ENCODE results near the gene FAM216A.

Gene FAM216A

DNA sequence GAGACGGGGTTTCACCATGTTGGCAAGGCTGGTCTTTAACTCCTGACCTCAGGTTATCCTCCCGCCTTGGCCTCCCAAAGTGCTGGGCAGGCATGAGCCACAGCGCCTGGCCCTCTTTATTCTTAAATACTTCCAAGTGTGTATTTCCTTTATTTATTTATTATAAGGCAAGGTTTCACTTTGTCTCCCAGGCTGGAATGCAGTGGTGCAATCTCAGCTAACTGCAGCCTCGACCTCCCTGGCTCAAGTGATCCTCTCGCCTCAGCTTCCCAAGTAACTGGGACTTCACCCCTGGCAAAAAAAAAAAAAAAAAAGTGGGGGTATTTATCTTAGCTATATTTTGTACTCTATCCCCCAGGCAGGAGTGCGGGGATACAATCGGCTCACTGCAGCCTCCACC lies 6.8 kb downstream of the FAM216A start:
- no peaks in the 10 kb centered on the region for H3K9me3 ChIP-seq (ENCODE audit: control insufficient read depth, insufficient read depth, low read length)
- H3K79me2 ChIP-seq (ENCODE audit: control insufficient read depth, low read length), result peaks cover 44% of the 10 kb centered on the region
- no peaks in the 10 kb centered on the region for H4K20me1 ChIP-seq (ENCODE audit: control insufficient read depth, insufficient read depth, low read depth, low read length)
- TF ChIP-seq EZH2phosphoT487 (IDR thresholded peaks at IDR 0.05; ENCODE audit: borderline replicate concordance, low read length), result no peak
- TF ChIP-seq, protein P1, sequence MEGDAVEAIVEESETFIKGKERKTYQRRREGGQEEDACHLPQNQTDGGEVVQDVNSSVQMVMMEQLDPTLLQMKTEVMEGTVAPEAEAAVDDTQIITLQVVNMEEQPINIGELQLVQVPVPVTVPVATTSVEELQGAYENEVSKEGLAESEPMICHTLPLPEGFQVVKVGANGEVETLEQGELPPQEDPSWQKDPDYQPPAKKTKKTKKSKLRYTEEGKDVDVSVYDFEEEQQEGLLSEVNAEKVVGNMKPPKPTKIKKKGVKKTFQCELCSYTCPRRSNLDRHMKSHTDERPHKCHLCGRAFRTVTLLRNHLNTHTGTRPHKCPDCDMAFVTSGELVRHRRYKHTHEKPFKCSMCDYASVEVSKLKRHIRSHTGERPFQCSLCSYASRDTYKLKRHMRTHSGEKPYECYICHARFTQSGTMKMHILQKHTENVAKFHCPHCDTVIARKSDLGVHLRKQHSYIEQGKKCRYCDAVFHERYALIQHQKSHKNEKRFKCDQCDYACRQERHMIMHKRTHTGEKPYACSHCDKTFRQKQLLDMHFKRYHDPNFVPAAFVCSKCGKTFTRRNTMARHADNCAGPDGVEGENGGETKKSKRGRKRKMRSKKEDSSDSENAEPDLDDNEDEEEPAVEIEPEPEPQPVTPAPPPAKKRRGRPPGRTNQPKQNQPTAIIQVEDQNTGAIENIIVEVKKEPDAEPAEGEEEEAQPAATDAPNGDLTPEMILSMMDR (IDR thresholded peaks at IDR 0.05; ENCODE audit: low read depth, low read length, poor library complexity, severe bottlenecking), result no peak
- no peak overlapping the region for H3K4me3 ChIP-seq (ENCODE audit: low read length)
- H3K27ac ChIP-seq (ENCODE audit: low read depth, low read length), result no peak overlapping the region
- no peaks in the 10 kb centered on the region for H3K9me2 ChIP-seq (replicated peaks; ENCODE audit: control insufficient read depth, low read length)
- H3F3A ChIP-seq (ENCODE audit: control insufficient read depth, insufficient read depth), result 0 out of 2 replicates have a peak, but pooled peaks cover 2% of the 10 kb centered on the region
- peaks cover 12% of the 10 kb centered on the region for H3K4me1 ChIP-seq (ENCODE audit: control insufficient read depth, low read length)
- H3K27me3 ChIP-seq (ENCODE audit: control insufficient read depth, low read length), result no peaks in the 10 kb centered on the region
- no peak overlapping the region for H3K4me2 ChIP-seq (ENCODE audit: low read length)
- peaks cover 47% of the 10 kb centered on the region for H3K36me3 ChIP-seq (ENCODE audit: control insufficient read depth, low read length)

DNA sequence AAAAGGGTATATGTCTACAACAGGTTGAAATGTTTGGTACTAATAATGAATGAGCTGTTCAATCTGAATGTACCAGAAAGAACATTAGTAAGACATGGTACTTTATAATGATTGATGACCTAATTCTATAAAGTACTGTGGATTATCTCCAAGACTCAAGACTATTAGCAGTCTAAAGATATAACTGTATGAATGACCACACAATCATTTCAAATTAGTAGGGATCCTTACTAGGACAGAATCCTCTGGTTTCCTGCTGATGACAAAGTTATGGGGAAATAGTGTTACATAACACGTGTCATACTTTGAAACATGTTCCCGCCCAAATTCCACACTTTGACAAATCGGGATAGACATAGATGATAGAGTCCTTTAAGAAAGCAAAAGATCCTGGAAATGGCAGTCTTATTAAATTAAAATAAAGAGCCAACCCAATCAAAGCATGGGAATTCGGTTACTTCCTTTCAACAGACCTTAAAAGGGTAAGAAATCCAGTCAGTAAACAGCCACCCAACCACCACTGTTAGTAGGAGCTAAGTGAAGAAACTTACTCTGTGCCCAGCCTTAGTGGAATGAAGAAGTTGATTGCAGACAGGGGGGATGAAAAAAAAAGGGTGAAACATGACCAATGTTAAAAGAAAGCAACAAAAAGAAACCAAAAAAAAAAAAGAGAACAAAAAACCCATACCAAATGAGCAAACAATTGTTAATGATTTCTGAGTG lies 30.5 kb downstream of the FAM216A start:
- TF ChIP-seq EZH2phosphoT487 (IDR thresholded peaks at IDR 0.05; ENCODE audit: borderline replicate concordance, low read length), result no peak
- TF ChIP-seq, protein P1 (IDR thresholded peaks at IDR 0.05; ENCODE audit: low read depth, low read length, poor library complexity, severe bottlenecking), result no peak
- peak overlapping the region; percentile 52 for H3K4me2 ChIP-seq (ENCODE audit: low read length)
- H3K79me2 ChIP-seq (ENCODE audit: control insufficient read depth, low read length), result peaks cover 59% of the 10 kb centered on the region

DNA sequence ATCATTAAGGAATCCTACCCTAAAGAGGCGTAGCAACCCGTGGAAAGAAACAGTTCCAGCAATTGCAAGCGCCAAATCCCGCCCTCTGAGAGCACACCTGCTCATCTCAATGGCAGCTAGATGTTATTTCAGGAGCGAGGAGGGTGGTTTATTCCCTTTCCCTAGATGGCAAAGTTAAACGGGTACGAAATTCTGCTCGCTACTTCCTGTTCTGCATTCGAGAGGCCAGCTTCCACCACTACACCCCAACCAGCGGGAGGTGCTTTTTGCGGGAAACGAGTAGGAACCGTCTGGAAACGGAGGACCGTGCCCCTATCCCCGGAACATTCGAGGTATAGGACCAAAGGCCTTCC lies 32.7 kb downstream of the FAM216A start:
- Histone ChIP-seq H4K20me1 (ENCODE audit: control insufficient read depth, insufficient read depth, low read depth, low read length) (peaks cover 9% of the 10 kb centered on the region; the same call in 1 of the 2 replicates), H3K4me3 (ENCODE audit: low read length) (peak overlapping the region; percentile 90), H3K9me3 (ENCODE audit: control insufficient read depth, insufficient read depth, low read length) (peaks cover 6% of the 10 kb centered on the region; the same call in 1 of the 2 replicates), H3F3A (ENCODE audit: control insufficient read depth, insufficient read depth) (peaks cover 21% of the 10 kb centered on the region; the same call in 1 of the 2 replicates), H3K36me3 (ENCODE audit: control insufficient read depth, low read length) (peaks cover 46% of the 10 kb centered on the region), H3K4me2 (ENCODE audit: low read length) (peak overlapping the region; percentile 52), H3K9me2 (replicated peaks; ENCODE audit: control insufficient read depth, low read length) (no peaks in the 10 kb centered on the region), H3K79me2 (ENCODE audit: control insufficient read depth, low read length) (peaks cover 52% of the 10 kb centered on the region), H3K27me3 (ENCODE audit: control insufficient read depth, low read length) (no peaks in the 10 kb centered on the region), H3K27ac (ENCODE audit: low read depth, low read length) (peak overlapping the region; percentile 68), H3K4me1 (ENCODE audit: control insufficient read depth, low read length) (peaks cover 27% of the 10 kb centered on the region)
- no peak for TF ChIP-seq EZH2phosphoT487 (IDR thresholded peaks at IDR 0.05; ENCODE audit: borderline replicate concordance, low read length)
- TF ChIP-seq, protein P1 (IDR thresholded peaks at IDR 0.05; ENCODE audit: low read depth, low read length, poor library complexity, severe bottlenecking), result no peak

More for the DNA sequence above, 30.5 kb downstream of the FAM216A start:
- Histone ChIP-seq H3K27me3 (ENCODE audit: control insufficient read depth, low read length) (no peaks in the 10 kb centered on the region), H3F3A (ENCODE audit: control insufficient read depth, insufficient read depth) (peaks cover 28% of the 10 kb centered on the region), H4K20me1 (ENCODE audit: control insufficient read depth, insufficient read depth, low read depth, low read length) (peaks cover 9% of the 10 kb centered on the region; the same call in 1 of the 2 replicates), H3K9me2 (replicated peaks; ENCODE audit: control insufficient read depth, low read length) (no peaks in the 10 kb centered on the region), H3K4me3 (ENCODE audit: low read length) (peak overlapping the region; percentile 4; the same call in 1 of the 2 replicates), H3K4me1 (ENCODE audit: control insufficient read depth, low read length) (peaks cover 27% of the 10 kb centered on the region), H3K36me3 (ENCODE audit: control insufficient read depth, low read length) (peaks cover 66% of the 10 kb centered on the region), H3K9me3 (ENCODE audit: control insufficient read depth, insufficient read depth, low read length) (peaks cover 6% of the 10 kb centered on the region; the same call in 1 of the 2 replicates), H3K27ac (ENCODE audit: low read depth, low read length) (no peak overlapping the region)
